Activated naive CD8-positive, alpha-beta T cell treated with anti-CD3 and anti-CD28 coated beads for 36 hours (primary cell): ENCODE measurements around the gene PEX6. TPM values are rescaled to one million over a fixed set of nuclear protein-coding genes. Genes with fewer than 3 reads are reported as not detected.

Experiments
- DNase-seq: peaks from one replicate; pipeline ENCODE4 v3.0.0; 2021
- H3K27ac Mint-ChIP-seq: one replicate; pipeline ENCODE4 v1.8.0; 2022; ENCODE audit warnings: mild to moderate bottlenecking, moderate library complexity, mixed read lengths
- H3K27me3 Mint-ChIP-seq: one replicate; pipeline ENCODE4 v1.8.0; 2022; ENCODE audit warnings: mild to moderate bottlenecking, mixed read lengths
- H3K36me3 Mint-ChIP-seq: one replicate; pipeline ENCODE4 v1.8.0; 2021; ENCODE audit warnings: mild to moderate bottlenecking, mixed read lengths
- H3K4me1 Mint-ChIP-seq: one replicate; pipeline ENCODE4 v1.8.0; 2021; ENCODE audit warnings: mixed read lengths
- H3K4me3 Mint-ChIP-seq: one replicate; pipeline ENCODE4 v1.8.0; 2022; ENCODE audit warnings: mild to moderate bottlenecking, moderate library complexity, mixed read lengths
- H3K9me3 Mint-ChIP-seq: one replicate; pipeline ENCODE4 v1.8.0; 2022; ENCODE audit warnings: mixed read lengths
- total RNA-seq, 2 experiments: library from RNA; stranded (reverse); gene quantifications; one replicate each; pipeline ENCODE4 v1.2.3, GENCODE V29; 2021

Gene PEX6
- total RNA-seq, 2 experiments from 2014 or later, result 15.2 to 16.7 TPM

DNA sequence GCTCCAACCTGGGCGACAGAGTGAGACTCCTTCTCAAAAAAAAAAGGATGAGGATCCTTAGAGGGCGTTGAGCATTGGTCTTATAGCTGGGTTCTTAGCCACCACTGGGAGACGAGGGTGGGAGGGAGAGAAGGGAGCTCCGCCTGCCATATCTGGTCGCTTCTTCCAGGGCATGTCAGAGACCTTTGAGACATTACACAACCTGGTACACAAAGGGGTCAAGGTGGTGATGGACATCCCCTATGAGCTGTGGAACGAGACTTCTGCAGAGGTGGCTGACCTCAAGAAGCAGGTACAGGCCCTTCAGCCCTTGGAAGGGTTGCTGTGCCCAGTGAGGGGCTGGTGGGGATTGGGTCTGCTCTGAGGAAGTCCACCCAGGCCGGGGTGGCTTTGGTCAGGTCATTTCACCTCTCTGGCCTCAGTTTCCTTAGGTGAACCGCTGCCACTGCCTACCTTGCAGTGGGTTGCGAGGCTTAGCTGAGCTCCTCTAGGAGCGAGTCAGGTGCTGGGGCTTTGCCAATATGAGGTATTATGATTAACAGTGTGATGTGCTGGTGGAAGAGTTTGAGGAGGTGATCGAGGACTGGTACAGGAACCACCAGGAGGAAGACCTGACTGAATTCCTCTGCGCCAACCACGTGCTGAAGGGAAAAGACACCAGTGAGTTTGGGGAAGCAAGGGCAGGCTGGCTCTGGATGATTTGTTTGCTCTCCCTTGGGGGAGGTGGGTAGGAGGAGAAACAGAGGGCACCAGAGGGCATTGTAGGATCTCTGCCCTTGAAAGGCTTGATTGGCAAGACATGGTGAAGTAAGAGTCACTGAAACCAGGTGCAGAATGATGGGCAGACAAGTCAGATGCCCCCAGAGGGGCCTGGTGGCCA lies 41.2 kb downstream of the PEX6 start:
- H3K36me3 Mint-ChIP-seq, result peaks cover 54% of the 10 kb centered on the region
- peak overlapping the region; percentile 67 for H3K27ac Mint-ChIP-seq
- no peaks in the 10 kb centered on the region for H3K27me3 Mint-ChIP-seq

DNA sequence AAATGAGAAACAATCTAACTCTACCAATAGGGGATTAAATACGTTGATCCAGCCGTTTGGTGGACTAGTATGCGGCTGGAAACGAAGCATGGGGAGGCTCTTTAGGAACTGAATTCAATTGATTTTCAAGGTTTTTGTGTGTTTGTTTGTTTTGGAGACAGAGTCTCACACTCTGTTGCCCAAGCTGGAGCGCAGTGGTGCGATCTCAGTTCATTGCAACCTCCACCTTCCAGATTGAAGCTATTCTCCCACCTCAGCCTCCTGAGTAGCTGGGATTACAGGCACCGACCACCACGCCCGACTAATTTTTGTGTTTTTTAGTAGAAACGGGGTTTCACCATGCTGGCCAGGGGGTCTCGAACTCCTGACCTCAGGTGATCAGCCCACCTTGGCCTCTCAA lies 42.6 kb downstream of the PEX6 start:
- H3K27ac Mint-ChIP-seq, result peak overlapping the region; percentile 50

More for the DNA sequence above, 41.2 kb downstream of the PEX6 start:
- peaks cover 34% of the 10 kb centered on the region for H3K4me1 Mint-ChIP-seq
- no peaks in the 10 kb centered on the region for H3K9me3 Mint-ChIP-seq
- no peak for DNase-seq
- H3K4me3 Mint-ChIP-seq, result no peak overlapping the region

DNA sequence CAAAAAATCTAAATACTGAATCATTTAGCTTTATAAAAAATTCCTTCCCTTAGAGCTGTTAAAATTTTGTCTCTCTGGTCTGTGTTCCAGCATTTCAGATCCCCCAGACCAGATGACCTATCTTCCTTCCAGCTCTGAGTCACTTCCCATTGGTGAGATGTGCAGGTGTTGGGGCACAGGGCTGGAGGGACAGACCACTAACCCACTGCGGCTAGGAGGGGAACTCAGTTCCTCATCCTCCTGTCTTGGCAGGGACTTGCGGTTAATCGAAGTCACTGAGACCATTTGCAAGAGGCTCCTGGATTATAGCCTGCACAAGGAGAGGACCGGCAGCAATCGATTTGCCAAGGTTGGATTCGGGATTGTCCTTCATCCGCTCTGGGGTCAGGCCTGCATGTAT lies 43.7 kb downstream of the PEX6 start:
- H3K27me3 Mint-ChIP-seq, result no peaks in the 10 kb centered on the region
- DNase-seq, result no peak
- H3K4me1 Mint-ChIP-seq, result peaks cover 51% of the 10 kb centered on the region
- H3K27ac Mint-ChIP-seq, result peak overlapping the region; percentile 63
- peaks cover 66% of the 10 kb centered on the region for H3K36me3 Mint-ChIP-seq
- H3K4me3 Mint-ChIP-seq, result no peak overlapping the region
- H3K9me3 Mint-ChIP-seq, result no peaks in the 10 kb centered on the region

More for the DNA sequence above, 42.6 kb downstream of the PEX6 start:
- Mint-ChIP-seq H3K27me3 (no peaks in the 10 kb centered on the region), H3K9me3 (no peaks in the 10 kb centered on the region), H3K4me1 (peaks cover 45% of the 10 kb centered on the region), H3K4me3 (no peak overlapping the region), H3K36me3 (peaks cover 64% of the 10 kb centered on the region)
- no peak for DNase-seq

DNA sequence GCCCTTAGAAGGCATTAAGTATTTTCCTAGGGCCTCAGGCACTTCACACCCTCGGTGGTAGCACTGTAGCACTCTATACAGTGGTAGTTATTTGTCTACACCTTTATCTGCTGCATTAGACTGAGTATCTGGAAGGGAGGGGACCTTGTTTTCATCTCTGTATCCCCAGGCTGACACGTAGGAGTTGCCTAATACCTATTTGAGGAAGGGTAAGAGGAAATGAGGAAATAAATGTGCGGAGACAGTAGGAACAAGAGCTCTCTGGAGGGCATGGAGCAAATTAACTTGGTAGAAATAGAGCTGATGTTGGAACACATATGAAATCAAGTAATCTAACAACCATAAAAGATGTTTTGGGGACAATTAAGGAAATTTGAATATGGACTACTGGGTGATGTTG lies 45.8 kb downstream of the PEX6 start:
- Mint-ChIP-seq H3K4me1 (peaks cover 54% of the 10 kb centered on the region), H3K4me3 (peak overlapping the region; percentile 89), H3K27me3 (no peaks in the 10 kb centered on the region), H3K27ac (peak overlapping the region; percentile 71), H3K36me3 (peaks cover 63% of the 10 kb centered on the region), H3K9me3 (no peaks in the 10 kb centered on the region)
- DNase-seq, result no peak

DNA sequence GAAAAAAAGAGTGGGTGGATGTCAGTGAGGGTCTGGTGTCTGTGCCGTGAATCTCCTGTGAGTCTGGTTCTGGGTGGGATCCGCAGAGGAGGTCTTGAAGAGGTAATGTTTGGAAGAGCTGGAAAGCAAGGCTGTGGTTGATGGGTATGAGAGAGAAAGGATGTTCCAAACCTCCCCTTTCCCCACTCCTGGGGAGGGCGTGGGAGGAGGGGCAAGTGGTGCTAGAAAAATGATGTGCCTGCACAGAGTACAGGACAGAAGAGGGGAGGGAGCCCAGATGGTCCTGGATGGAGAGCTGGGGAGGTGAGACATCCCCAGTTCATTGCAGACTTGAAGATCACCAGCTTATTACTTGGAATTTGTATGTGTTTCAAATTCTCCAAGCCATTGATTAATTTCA lies 46.6 kb downstream of the PEX6 start:
- H3K27me3 Mint-ChIP-seq, result no peaks in the 10 kb centered on the region
- peak overlapping the region; percentile 71 for H3K27ac Mint-ChIP-seq
- H3K4me1 Mint-ChIP-seq, result peaks cover 50% of the 10 kb centered on the region
- H3K4me3 Mint-ChIP-seq, result peak overlapping the region; percentile 89
- H3K36me3 Mint-ChIP-seq, result peaks cover 55% of the 10 kb centered on the region
- H3K9me3 Mint-ChIP-seq, result no peaks in the 10 kb centered on the region
- no peak for DNase-seq

DNA sequence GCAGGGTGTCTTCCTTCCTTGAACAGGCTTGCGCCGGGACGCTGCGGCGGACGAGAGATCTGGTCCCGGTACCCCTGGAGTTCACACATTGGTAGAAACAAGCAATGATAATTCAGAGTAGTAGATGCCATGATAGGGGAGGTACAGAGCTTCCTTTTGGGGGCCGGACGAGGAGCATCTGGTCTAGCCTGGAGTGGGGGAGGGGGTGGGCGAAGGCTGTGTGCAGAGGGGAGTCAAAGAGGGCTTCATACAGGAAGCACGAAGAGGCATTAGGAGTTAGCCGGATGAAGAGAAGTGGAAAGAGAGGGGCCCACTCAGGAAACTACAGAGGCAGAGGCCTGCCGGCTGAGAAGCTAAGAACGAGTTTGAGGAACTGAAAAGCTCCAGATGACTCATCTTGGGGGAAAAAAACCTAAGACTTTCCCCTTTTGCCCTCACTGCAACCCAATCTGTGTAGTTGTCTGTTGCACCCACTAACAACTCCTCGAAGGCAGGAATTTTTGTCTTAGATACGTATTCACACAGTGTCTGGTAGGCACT lies 49.1 kb downstream of the PEX6 start:
- Mint-ChIP-seq H3K27ac (peak overlapping the region; percentile 92), H3K4me3 (peak overlapping the region; percentile 89), H3K27me3 (no peaks in the 10 kb centered on the region), H3K9me3 (no peaks in the 10 kb centered on the region), H3K36me3 (peaks cover 41% of the 10 kb centered on the region), H3K4me1 (peaks cover 40% of the 10 kb centered on the region)
- DNase-seq, result peak; percentile 74

DNA sequence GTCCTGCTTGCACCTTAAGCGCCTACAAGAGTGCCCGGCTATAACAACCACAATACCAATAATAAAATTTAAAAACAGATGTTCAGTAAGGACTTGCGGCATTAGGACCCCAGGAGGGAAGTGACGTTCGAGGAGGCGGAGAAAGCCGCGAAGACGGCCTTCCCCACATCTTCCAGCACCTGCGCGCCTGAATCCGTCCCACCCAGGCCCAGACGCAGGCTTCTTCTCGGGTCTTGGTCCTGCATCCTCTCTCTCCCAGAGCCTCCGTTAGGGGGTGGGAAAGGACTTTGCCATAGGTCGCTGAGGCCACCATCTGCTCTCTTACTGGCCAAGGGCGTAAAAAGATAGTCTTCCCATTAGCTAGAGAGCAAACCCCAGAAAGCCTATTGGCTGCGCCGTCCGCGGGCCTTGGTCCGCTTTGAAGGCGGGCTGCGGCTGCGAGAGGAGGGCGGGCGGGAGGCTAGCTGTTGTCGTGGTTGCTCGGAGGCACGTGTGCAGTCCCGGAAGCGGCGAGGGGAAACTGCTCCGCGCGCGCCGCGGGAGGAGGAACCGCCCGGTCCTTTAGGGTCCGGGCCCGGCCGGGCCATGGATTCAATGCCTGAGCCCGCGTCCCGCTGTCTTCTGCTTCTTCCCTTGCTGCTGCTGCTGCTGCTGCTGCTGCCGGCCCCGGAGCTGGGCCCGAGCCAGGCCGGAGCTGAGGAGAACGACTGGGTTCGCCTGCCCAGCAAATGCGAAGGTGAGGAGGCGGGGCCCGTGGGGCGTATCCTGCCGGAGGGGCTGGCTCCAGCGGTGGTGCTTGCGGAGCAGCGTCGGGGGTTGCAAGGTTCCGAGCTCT lies 49.8 kb downstream of the PEX6 start, which contains the start of gene CNPY3:
TSS of gene CNPY3 (plus strand) at position 495 of the 835 bp plus-strand sequence. CDS start at position 586, 91 bp downstream.
- Mint-ChIP-seq H3K27ac (peak within 1 kb of the TSS; percentile 92), H3K4me3 (peak within 1 kb of the TSS; percentile 89), H3K36me3 (peaks cover 38% of the 10 kb centered on the region), H3K9me3 (no peaks in the 10 kb centered on the region), H3K27me3 (no peaks in the 10 kb centered on the region), H3K4me1 (peaks cover 35% of the 10 kb centered on the region)
- peak; percentile 97 for DNase-seq

DNA sequence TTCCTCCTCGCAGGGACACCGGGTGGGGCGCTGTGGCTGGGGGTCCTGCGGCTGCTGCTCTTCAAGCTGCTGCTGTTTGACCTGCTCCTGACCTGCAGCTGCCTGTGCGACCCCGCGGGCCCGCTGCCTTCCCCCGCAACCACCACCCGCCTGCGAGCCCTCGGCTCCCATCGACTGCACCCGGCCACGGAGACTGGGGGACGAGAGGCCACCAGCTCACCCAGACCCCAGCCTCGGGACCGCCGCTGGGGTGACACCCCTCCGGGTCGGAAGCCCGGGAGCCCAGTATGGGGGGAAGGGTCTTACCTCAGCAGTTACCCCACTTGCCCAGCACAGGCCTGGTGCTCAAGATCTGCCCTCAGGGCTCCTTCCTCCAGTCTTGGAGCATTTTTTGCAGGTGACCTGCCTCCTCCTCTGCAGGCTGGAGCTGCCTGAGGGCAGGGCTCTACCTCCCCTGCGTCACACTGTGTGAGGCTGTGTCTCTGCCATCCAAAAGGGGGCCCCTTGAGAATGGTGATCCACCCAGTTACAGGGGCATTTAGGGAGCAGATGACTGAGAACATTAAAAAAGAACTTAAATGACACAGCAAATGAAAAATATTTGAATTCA lies 53.6 kb downstream of the PEX6 start:
- Mint-ChIP-seq H3K36me3 (peaks cover 5% of the 10 kb centered on the region), H3K27me3 (no peaks in the 10 kb centered on the region), H3K4me1 (peaks cover 5% of the 10 kb centered on the region), H3K27ac (peak overlapping the region; percentile 28), H3K9me3 (no peaks in the 10 kb centered on the region), H3K4me3 (no peak overlapping the region)
- no peak for DNase-seq

DNA sequence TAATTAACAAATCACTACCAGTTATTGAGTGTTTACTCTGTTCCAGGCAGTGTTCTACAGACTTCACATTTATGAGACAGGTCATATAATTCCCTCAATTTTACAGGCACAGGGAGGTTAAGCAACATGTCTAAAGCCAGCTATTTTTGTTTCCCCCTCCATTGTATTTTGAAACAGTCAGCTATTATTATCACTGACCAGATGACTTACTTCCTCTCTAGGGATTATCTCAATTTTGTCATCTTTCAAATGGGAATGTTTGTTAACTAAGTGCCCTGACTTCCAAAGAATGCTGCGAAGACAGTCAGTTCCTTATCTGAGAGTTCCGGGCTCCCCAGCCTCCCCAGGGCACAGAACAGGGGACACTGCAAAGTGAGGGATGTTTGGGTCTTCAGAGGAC lies 55.3 kb downstream of the PEX6 start:
- Mint-ChIP-seq H3K36me3 (peaks cover 2% of the 10 kb centered on the region), H3K9me3 (no peaks in the 10 kb centered on the region), H3K4me1 (peaks cover 2% of the 10 kb centered on the region), H3K27me3 (no peaks in the 10 kb centered on the region), H3K27ac (no peak overlapping the region), H3K4me3 (no peak overlapping the region)
- no peak for DNase-seq

DNA sequence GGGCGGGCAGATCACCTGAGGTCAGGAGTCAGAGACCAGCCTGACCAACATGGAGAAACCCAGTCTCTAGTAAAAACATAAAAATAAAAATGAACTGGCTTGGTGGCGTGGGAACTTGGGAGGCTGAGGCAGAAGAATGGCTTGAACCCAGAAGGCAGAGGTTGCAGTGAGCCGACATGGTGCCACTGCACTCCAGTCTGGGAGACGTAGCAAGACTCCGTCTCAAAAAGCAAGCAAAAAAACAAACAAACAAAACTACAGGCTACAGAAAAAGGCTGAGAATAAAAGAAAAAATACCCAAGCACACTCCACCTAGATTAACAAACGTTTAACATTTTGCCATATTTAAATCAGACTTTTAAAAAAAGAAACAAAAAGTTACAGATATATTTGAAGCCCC lies 57.2 kb downstream of the PEX6 start:
- Mint-ChIP-seq H3K27me3 (no peaks in the 10 kb centered on the region), H3K27ac (no peak overlapping the region), H3K9me3 (no peaks in the 10 kb centered on the region), H3K36me3 (no peaks in the 10 kb centered on the region), H3K4me3 (no peak overlapping the region), H3K4me1 (no peaks in the 10 kb centered on the region)
- DNase-seq, result no peak

DNA sequence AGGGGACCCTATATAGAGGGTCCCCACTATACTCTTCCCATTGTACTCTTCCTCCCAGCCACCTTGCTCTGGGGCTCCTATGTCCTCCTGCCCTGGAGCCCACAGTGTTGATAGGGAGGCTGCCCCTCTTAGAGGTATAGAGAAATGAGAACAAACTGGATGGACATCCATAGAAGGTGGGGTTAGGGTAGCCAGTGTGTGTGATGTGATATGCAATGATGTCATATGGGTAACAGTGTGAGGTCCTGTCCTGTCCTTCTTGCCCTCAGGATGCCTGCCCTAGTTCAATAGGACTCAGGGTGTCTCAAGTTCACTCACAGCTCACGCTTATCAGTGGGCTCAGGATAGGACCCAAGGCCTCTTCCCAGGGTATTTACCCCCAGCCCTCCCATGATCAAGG lies 62.7 kb downstream of the PEX6 start:
- DNase-seq, result no peak
- Mint-ChIP-seq H3K4me3 (no peak overlapping the region), H3K27ac (no peak overlapping the region), H3K36me3 (no peaks in the 10 kb centered on the region), H3K27me3 (peaks cover 19% of the 10 kb centered on the region), H3K9me3 (no peaks in the 10 kb centered on the region), H3K4me1 (peaks cover 1% of the 10 kb centered on the region)

DNA sequence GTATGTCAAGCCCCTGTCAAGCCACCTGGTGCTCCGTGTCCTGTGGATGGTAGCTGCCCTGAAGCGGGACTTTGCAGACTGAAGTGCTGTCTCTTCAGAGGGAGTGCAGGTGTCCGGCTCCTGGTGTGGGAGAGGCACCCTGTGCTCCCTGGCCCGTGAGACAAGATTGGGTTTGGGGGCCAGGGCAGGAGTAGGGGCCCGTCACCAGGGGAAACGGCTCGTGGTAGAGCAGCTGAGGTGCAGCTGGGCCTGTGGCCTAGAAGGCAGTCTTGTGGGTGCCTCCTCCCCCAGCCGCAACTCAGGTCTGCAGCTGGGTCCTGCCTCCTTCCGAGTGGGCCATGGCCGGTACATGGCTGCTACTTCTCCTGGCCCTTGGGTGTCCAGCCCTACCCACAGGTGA lies 63.2 kb downstream of the PEX6 start, which contains the start of gene PTCRA:
TSS of gene PTCRA (plus strand) at position 322 of the 400 bp plus-strand sequence. CDS start at position 339, 17 bp downstream.
- no peak for DNase-seq
- Mint-ChIP-seq H3K27me3 (peaks cover 23% of the 10 kb centered on the region), H3K27ac (no peak within 1 kb of the TSS), H3K36me3 (no peaks in the 10 kb centered on the region), H3K9me3 (no peaks in the 10 kb centered on the region), H3K4me3 (no peak within 1 kb of the TSS), H3K4me1 (peaks cover 3% of the 10 kb centered on the region)

DNA sequence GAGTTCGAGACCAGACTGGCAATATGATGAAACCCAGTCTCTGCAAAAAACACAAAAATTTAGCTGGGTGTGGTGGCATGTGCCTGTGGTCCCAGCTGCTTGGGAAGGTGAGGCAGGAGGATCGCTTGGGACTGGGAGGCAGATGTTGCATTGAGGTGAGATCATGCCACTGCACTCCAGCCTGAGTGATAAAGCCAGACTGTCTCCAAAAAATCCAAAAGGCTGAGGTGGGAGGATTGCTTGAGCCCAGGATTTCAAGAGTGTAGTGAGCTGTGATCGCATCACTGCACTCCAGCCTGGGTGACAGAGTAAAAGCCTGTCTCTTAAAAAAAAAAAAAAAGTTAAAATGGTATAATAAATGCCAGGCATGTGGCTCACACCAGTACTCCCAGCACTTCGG lies 64.4 kb downstream of the PEX6 start:
- H3K36me3 Mint-ChIP-seq, result no peaks in the 10 kb centered on the region
- peaks cover 3% of the 10 kb centered on the region for H3K4me1 Mint-ChIP-seq
- H3K4me3 Mint-ChIP-seq, result no peak overlapping the region
- peaks cover 23% of the 10 kb centered on the region for H3K27me3 Mint-ChIP-seq
- H3K9me3 Mint-ChIP-seq, result no peaks in the 10 kb centered on the region
- DNase-seq, result no peak
- no peak overlapping the region for H3K27ac Mint-ChIP-seq
